Kidney capillary endothelial cell (primary cell): ENCODE results near the gene FITM1.

Source experiments
- DNase-seq: peaks from one replicate; pipeline ENCODE4 v3.0.0-alpha.2; 2018; ENCODE audit warnings: low spot score

Gene FITM1

DNA sequence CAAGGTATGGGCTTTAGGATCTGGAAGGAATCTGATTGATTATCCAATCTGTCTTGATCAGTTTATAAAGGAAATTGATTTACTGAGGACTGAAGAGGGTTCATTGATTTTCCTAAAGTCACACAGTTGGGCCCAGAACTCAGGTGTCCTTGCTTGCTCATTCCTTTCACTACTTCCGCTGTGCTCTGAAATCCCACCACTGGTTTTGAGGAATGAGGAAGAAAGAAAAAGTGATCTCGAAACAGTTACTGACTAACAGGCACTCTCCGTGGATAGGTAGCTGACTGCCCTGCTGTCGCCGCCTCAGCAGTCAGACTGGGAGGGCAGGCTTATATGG is at the start of gene FITM1:
Gene FITM1 (plus strand): TSS at position 280 of the 337 bp plus-strand sequence. CDS start 905 bp downstream, outside the sequence.
- no peak for DNase-seq

- no peak for DNase-seq
Measured at GRCh38 chr14:24080888-24081738, 49.3 kb upstream of the FITM1 start.

- no peak for DNase-seq
Measured at GRCh38 chr14:24081739-24082211, 48.7 kb upstream of the FITM1 start.

- no peak for DNase-seq
Measured at GRCh38 chr14:24082411-24083080, 47.9 kb upstream of the FITM1 start.

DNA sequence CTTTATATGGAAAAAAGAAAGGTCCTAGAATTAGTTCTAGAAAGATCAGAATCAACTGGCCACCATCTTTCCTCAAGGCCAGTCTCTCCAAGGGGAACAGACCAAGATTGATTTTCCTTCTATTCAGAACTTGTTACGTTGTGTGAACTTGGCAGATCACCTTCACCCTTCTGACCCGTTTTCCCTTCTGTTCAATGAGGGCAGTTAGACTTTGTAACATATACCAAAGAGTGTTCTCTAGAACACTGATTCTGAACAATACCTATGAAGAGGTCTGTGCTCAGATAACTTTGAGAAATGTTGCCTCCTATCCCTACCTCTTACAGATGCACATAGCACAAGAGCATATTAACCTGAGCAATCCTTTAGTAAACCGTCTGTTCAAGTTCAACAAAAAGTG is 47.0 kb upstream of the FITM1 start:
- no peak for DNase-seq

DNA sequence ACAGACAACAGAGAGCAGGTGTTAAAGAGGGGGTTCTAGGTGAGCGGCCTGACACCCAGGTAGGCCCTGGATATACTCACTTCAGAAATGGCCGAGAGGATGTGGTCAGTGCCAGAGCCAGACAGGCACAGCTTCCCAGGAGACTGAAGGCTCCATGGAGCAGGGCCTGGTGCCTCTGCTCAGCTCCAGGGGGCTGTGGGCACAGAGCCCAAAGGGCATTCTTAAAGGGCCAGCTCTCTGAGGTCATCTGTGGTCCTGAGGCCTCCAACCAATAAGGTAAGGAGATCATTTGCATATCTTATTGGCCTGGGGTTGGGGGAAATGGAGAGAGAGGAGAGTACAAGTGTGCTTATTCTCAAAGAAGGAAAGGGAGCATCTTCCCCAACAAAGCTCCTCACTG is 46.0 kb upstream of the FITM1 start:
- no peak for DNase-seq

DNA sequence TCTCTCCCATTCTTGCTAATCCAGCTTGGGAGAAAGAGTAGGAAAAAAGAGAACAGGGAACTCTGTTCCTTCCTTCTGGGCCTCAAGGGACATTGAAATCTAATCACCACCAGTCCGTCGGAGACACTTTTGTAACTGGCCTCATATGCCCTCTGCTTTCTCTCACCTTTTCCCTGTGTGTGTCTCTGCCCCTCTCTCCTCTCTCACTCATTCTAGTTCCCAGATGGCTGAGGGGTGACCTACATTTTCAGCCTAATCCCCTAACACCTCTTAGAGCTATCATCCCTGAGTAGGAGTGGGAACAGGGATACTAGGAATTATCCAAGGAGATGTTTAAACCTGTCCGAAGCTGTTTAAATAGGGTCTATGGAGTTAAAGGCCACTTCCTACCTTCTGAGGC is 45.2 kb upstream of the FITM1 start:
- DNase-seq, result no peak

DNA sequence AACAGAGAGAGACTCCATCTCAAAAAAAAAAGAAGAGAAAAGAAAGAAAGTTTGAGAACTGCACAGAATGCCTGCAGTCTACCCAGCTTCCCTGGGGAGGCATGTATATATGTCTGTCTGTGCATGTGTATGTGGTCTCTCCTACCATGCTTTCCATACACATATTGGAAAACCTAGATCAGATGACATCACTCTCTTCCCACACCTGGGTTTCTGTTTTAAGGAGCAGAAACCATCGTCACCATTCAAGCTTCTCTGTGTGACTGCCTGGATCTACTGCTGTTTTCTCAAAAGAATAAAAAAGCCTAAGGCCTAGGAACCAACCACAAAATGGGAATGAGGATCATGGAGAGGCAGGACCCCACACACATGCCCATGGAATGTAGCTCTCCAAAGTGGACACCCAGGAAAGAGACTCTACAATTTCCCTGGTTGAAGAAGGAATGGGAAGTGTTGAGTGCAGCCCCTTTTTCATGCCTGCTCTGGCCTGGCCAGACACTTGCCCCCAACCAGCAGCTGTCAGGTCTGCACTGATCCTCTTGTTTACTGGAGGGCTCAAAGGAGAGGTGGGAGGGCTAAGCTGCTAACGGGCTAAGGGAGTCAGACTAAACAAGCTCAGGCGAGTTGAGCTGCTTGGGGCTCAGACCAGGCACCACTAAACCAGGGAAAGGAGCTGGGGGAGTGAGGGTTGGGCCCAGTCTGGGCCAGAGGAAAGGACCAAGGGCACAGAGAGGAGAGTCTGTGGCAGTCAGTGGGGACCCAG is 44.1 kb upstream of the FITM1 start:
- no peak for DNase-seq

DNA sequence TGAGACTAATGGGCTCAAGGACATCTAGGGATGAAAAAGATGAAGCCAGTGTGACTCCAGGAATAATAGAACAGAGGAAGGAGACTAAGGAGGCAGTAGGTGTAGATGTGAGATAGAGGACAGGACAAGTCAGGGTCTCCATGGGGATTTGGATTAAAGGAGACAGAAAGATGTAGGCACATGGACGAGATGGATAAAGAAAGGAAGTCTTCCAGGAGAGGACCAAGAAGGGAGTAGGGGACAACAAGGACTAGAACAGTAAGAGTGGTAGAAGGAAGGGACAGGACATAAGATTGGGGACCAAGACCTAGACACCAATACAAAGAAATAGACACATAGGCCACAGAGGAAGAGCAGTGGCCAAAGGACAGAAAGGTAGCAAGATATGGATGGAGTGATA is 43.5 kb upstream of the FITM1 start:
- no peak for DNase-seq

GRCh38 chr14:24088095-24088494 is 42.4 kb upstream of the FITM1 start:
- no peak for DNase-seq

- DNase-seq, result no peak
Measured at GRCh38 chr14:24089890-24090289, 40.6 kb upstream of the FITM1 start.

GRCh38 chr14:24092110-24092504 is 38.4 kb upstream of the FITM1 start:
- no peak for DNase-seq

GRCh38 chr14:24092505-24093206 is 37.8 kb upstream of the FITM1 start:
- no peak for DNase-seq

DNA sequence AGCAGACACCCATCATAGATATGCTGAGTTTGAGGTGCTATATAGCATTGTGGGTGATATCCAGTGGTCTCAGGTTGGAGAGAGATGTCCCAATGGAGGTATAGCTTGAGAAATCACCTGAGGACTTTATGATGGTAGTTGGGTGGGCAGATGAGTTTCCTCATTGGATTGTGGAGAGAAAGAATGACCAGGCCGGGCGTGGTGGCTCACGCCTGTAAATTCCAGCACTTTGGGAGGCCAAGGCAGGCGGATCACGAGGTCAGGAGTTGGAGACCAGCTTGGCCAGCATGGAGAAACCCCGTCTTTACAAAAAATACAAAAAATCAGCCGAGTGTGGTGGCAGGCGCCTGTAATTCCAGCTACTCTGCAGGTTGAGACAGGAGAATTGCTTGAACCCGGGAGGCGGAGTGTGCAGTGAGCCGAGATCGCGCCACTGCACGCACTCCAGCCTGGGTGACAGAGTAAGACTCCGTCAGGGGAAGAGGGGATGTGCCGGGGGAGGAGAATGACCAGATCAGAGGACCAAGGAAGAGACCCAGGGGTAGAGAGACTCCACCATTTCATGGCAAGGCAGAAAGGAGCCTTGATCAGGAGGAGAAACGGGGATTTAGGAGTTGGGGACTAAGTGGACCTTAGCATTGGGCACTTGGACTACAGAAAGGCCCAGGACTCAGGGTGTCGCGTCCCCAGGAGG is 37.1 kb upstream of the FITM1 start:
- DNase-seq, result no peak

DNA sequence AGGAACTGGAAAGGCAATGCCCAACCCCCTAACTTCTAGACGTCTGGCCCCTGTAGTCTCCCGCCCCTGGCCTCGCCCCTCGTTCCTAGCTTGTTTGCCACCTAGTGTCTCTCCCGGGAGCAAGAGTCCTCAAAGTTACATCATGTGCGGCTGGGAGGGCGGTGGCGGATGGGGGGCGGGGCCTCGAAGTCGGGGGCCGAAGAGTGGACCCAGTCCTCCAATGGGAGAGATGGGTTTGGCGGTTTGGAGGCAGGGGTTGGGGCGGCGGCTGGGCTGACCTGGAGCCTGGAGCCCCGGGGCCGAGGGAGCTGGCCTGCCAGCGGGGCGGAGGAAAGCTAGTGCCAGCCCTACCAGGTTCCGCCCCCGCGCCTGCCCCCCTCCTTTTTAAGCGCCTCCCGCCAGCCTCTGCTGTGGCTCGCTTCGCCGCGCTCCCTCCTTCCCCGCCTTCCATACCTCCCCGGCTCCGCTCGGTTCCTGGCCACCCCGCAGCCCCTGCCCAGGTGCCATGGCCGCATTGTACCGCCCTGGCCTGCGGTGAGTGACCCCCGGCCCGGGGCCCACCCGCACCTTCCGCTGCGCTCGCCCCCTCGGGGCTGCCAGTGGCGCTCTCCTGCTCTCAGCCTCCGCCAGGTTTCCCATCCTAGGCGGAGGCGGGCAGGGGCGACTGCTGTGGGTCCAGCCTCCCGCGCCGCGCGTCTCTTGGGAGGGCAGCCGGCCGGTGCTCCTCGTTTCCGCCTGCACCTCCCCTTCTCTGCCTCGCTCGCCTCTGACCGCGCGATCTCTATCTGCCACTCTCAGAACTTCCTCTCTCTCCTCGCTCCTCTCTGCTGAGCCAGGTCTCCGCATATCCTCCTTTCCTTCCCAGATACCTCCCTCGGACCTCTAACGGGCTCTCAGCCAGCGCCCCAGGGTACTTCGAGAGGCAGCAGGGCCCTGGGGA is 36.3 kb upstream of the FITM1 start, which contains the start of gene PCK2:
Gene PCK2 (plus strand): TSS at position 411 of the 940 bp plus-strand sequence. CDS start 95 bp downstream, at position 506.
- DNase-seq, result peak; percentile 31

- DNase-seq, result no peak
Measured at GRCh38 chr14:24094841-24095270, 35.6 kb upstream of the FITM1 start.

DNA sequence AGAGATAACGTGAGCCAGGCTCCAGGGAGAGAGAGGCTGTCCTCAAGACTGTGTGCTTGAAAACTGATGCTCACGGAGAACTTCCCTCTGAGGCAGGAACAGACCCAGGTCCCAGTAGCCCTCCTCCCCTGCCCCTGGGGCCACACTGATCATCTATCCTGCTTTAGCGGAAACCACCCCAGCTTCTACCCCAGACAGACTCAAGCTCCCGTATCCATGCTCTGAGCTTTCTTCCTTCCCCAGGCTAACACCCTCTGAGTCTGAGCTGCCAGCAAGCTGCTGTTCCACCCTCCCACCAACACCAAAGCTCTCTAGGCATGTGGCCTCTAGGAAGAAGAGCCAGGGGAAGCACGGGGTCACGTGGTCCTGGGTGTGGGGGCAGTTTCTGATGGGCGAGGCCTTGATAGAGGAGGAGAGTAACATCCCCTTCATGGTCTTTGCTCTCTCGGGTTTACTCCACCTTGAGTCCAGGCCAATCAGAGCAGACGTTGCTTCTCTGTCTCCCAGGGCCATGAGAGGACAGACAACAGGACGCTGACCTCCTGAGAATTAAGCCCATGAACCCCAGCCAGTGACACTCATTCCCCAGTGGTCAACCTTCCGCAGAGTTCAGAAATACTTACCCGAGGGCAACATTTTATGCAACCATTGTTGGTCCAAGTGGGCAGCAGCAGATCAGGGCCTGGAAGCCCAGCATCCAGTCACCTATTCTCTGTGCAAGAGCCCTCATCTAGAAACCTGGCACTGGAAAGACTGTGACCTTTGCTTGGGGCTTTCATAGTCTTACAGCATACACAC is 35.0 kb upstream of the FITM1 start:
- DNase-seq, result no peak

- DNase-seq, result no peak
Measured at GRCh38 chr14:24096545-24097181, 33.8 kb upstream of the FITM1 start.
